GM21737 (cell line): Measurements from ENCODE around the gene LPP.
A peak's percentile ranks its signal among the peaks of the same experiment; 100 is the strongest.

Experiments
- ATAC-seq: cut with Tn5 transposase; IDR thresholded peaks from one replicate; pipeline ENCODE4 v1.9.1; 2021; ENCODE audit warnings: mild to moderate bottlenecking, moderate library complexity; ENCODE audit not compliant: unreplicated experiment

The LPP gene

DNA sequence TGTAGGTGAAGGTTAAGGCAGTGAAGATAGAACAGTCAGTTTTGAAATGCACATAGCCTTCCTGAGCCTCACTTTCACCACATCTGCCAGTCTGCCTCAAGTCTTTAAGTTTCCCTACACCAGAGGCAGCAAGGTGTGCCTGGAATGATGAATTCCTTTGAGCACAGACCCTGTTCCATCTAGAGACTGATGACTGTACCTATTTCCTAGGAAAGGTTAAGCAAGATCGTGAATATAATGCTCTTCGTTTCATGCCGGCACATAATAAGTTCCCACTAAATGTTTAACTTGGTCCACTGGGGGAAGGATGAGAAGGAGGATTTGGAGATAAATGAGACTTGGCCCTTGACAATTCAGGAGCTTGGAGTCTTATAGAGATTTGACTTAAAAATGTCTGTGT is 141.9 kb downstream of the LPP start:
- ATAC-seq = no peak

DNA sequence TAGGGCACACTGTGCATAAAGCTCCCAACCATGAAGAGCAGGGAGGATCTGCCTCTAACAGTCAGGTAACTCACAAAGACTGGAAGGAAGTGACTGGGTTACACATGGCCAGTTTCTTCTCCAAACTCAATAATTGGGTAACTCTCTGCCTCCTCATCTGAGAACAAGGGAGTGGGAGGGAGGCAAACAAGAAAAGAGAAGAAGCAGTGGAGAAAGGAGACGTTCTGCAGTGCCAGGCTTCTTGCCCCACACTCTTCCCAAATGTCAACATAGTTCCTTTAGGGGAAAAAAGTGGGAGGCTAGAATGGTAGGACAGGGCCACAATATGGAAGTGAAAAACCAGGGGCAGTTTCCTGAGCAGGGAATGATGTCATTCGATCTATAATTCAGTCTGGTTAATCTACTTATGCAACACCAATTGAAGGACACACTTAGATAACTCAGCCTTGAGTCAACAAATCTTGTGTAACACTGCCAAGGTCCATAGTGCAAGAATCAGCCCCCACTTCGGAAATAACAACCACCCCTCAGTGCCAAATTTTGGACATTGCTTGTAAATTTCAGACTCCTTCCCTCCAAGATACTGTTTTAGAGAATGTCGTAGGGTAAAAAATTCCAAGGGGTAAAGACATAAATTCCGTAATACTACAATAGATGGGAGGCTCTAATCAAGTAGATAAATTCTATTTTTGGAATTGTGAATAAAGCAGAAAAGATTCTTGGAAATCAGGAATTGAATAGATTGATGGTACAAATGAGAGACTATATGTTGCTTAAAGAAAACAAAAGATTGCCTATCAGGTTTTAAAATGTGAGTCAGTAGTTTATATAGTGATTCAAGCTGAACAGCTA is 143.0 kb downstream of the LPP start:
- ATAC-seq = no peak

DNA sequence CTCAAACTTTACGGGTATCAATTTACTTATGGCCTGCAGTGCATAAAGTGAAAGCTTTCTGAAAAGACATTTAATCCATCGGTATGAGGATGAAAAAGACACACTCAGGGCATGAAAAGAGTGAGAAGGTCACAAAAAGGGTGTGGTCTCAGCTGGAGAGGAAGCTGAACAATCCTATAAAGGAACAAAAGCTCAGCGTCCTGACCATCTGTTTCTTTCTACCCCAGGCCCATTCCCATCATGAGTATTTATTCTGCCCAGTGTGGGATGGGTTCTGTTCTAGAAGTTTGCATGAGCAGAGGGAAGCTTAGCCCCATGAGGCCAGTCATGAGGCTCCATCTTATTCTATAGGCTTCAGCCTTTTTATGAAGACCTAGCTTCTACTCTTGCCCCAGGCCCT is 144.6 kb downstream of the LPP start:
- ATAC-seq = no peak

GRCh38 chr3:188299068-188299467 is 145.1 kb downstream of the LPP start:
- no peak for ATAC-seq

GRCh38 chr3:188299708-188300107 is 145.8 kb downstream of the LPP start:
- ATAC-seq = no peak

GRCh38 chr3:188301147-188301546 is 147.2 kb downstream of the LPP start:
- no peak for ATAC-seq

- no peak for ATAC-seq
These were observed 149.4 kb downstream of the LPP start for GRCh38 chr3:188303286-188303799.

- ATAC-seq = no peak
These were observed 149.9 kb downstream of the LPP start for GRCh38 chr3:188303823-188304222.

DNA sequence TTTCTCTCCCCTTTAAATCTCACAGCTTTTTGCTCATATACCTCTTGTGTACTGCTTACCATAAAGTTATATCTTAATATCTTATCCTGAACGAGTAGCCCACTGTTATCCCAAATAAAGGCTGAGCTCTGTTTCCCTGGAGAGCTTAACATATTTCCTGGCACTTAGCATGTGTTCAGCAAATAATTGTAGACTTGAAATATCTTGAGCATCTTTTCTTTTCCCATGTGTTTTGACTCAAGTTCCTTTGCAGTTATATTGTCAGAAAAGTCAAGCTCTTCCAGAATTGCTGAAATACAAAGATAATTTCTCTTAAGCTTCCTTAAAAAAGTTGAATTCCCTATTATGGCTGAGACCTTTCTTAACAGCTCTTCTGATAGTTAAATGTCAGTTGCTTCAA is 150.5 kb downstream of the LPP start:
- no peak for ATAC-seq

DNA sequence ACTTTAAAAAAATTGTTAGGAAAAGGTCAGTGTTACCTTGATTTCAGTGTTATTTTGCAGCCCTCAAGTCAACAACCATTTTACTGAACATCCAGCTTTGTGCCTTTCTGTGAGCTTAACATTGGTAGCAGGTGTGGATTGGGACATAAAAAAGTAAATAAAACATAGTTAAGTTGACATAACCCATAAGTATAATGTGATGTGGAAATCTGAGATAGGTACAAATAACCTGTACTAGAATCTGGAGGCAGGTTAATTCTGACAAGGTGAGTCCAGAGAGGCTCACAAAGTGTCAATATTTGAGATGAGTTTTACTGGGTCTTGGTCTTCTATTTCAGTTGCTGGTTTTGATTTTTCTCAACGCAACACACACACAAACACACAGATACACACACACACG is 151.3 kb downstream of the LPP start:
- no peak for ATAC-seq

- no peak for ATAC-seq
These were observed 152.6 kb downstream of the LPP start for GRCh38 chr3:188306435-188307005.

DNA sequence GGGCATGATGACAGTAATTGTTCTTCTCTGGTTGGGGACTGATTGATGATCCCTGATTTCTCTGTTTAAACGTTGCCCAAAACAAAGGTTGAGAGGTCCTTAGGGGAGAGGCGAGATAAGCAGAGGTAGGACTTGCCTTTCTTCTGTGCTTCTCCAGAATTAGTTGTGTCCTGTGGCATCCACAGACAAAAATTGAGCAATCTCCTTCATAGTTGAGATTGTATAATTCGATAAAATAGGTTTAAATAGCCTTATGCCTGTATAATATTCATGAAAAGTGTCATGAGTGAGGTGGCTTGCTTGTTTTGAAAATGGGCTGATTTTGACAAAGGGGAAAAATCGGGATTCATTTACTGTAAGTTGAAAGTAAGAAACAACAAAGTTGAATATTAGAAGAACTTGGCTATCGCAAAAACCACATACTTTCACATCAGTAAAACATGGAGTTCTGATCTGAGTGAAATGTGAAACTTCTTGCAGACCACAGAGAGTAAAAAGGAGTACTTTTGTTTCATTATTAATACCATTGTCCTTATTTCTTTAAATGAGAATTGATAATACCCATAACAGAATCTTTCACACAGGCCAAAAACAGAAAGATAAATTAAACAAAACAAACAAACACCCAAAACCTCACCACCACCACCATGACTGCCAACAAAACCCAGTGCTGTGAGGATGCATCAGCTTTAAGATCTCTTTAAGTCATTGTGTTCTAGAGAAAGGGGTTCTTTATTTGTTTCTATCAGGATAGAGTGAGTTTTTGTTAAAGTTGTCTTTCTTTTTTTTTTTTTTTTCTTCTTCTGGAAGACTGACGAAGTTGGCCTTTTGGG is 155.7 kb downstream of the LPP start:
- ATAC-seq = peak; percentile 96

DNA sequence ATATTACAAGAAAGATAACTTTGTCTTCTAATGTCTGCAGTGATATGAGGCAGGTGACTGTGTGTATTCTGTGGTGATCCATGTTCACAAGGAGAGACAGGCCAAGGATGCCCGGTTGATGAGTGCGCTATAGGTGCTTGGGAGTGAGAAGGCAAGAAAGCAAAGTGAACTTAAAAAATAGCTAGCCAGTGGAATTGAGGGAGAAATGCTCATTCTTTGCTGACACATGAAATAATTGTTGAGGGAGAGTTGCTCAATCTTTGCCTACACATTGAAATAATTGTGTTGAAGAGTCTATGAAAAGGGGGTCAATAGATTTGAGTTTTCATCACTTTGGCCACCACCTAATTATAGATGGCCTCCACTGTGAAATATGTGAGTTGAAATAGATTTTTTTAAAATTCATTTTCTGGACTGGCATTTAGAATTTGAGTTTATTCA is 156.3 kb downstream of the LPP start:
- no peak for ATAC-seq

- ATAC-seq = no peak
These were observed 161.6 kb downstream of the LPP start for GRCh38 chr3:188315553-188315952.

GRCh38 chr3:188316021-188316722 is 162.2 kb downstream of the LPP start:
- ATAC-seq = no peak

- no peak for ATAC-seq
These were observed 162.7 kb downstream of the LPP start for GRCh38 chr3:188316723-188317070.

DNA sequence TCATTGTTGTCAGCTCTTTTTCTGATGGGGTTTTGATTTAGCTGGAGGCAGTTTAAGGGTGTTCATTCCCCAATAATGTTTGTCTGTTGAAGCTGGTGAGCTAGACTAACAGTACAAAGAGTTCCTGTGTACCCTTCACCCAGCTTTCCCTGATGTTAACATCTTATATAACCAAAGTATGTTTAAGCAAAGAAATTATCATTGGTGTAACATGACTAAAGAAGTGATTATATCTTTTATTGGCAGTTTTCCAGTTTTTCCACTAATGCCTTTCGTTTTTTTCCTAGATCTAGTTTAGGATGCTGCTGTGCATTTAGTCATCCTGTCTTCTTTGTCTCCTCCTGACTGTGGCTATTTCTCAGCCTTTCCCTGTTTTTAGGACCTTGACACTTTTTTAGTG is 165.6 kb downstream of the LPP start:
- ATAC-seq = no peak

DNA sequence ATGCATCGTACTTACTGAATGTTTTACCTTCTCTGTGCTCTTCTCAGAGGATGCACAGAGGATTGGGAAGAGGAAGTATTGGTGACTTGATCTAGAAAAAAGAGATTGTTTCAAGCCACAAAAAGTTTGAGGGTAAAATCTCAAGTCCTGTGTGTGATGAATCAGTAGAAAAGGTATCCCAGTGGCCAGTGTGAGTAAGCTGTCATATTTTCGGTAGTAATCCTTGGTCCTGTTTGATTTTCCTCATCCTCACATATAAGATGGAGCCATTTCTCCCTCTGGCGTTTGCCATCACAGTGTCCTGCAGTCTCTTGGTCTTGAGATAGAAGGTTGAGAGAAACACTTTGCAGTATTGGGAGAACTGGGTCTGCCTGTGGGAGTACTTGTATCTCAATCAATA is 166.8 kb downstream of the LPP start:
- ATAC-seq = no peak

GRCh38 chr3:188321258-188321657 is 167.3 kb downstream of the LPP start:
- ATAC-seq = no peak

DNA sequence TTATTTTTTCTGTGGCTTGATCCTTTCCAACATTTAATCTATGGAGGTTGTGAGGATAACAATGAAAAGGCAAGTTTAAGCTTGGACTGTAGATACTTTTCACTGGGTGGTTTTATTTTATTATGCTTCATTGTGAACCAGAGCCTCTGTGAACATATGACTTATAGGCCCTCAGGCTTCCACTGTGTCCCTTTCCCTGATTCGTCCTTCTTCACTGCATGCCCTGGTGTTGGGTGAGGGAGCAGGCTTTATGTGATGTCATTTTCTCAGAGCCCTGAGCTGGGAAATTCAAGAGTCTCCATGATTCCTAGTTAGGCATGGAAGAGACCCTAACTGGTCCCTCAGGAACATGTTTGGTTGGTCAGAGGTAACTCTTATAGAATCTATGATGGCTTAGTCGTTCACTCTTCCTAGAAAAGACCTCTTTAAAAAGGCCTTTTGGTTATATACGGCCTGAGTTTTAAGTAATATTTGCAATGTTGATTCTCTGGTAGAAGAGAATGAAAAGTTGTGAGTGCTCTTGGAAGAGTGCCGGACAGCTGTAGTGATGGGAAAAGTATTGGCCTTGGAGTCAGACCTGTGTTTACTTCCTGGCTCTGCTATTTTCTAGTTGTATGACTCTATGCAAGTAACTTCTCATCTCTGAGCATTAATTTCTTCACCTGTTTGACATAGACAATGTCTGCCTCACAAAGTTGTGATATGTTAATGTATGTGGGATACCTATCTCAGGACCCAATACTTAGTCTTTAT is 168.4 kb downstream of the LPP start:
- ATAC-seq = no peak
